ENCODE results near the gene SYCP2L.
"Not testable (repeated sequence)": the region's sequence is repeated elsewhere in the genome, so short reads cannot be mapped to it uniquely, and the experiment has no call there.

SYCP2L gene

GRCh38 chr6:10886691-10887502 lies at the start of gene SYCP2L:
TSS of gene SYCP2L (plus strand) at chr6:10887052. CDS start at chr6:10887127, 75 bp downstream.
- DNase-seq, result no peak

DNA sequence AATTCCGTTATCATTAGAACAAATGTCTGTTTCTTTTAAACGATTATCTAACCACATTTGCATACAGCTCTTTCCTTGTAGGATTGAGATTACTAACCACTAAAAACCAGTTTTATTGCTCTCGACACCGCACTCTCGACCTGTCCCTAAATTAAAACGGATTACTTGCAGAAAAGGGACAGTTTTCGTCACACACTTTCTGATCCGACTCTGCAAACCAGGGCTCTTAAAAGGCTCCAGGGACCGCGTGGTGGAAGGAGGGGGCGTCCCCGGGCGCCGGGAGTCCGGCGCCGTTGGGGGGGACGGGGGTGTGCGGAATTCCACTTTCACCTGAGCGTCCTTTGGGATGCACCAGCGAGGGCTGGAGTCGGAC lies 49.2 kb upstream of the SYCP2L start:
- no peak for DNase-seq

GRCh38 chr6:10837995-10838793 lies 48.7 kb upstream of the SYCP2L start, which contains the start of gene MAK:
TSS of gene MAK (minus strand) at chr6:10838539. CDS start at chr6:10830648, 7,891 bp downstream.
- peak; percentile 81 for DNase-seq

DNA sequence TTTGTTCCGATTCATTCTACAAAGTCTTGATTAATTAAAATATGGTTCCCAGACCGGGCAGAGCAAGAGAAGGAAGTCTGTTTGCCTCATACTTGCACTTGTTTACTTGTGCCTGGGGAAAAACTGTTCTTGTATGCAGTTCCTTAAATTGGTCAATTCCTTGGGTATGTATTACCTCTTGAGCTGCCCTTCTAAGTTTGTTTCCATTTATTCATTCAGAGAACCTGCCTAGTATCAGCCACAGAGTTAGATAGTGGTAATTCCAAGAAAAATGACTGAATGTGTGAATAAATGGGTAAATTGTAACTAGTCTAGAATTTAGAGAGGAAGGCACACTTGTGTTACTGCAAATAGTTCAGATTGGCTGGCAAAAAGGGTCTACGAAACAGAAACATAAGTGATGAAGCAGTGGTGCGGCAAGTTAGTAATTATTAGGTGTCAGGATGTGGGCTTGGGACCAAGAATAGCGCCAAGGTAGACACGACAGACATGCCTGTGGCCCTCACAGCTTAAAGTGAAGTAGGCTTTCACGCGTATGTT lies 48.0 kb upstream of the SYCP2L start:
- peak; percentile 27 for DNase-seq

GRCh38 chr6:10843554-10843953 lies 43.3 kb upstream of the SYCP2L start:
- DNase-seq, result no peak

GRCh38 chr6:10847684-10848083 lies 39.2 kb upstream of the SYCP2L start:
- DNase-seq, result no peak

- DNase-seq, result no peak
These were observed 37.0 kb upstream of the SYCP2L start for GRCh38 chr6:10849901-10850300.

- DNase-seq, result no peak
These were observed 36.1 kb upstream of the SYCP2L start for GRCh38 chr6:10850728-10851127.

- DNase-seq, result no peak
These were observed 34.4 kb upstream of the SYCP2L start for GRCh38 chr6:10852361-10852960.

- not testable (repeated sequence) for DNase-seq
These were observed 33.0 kb upstream of the SYCP2L start for GRCh38 chr6:10853849-10854300.

GRCh38 chr6:10854922-10855632 lies 31.8 kb upstream of the SYCP2L start:
- DNase-seq, result no peak

DNA sequence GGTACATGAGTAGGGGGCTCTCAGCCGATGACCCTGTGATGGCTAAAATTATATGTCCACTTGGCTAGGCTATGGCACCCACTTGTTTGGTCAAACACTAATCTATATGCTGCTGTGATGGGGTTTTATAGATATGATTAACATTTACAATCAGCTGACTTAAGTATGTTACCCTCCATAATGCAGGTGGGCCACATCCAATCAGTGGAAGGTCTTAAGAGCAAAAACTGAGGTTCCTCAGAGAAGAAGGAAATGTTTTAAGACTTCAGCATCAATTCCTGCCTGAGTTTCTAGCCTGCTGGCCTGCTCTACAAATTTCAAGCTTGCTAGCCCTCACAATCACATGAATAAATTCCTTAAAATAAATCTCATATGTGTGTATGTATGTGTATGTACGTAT lies 29.6 kb upstream of the SYCP2L start:
- no peak for DNase-seq

- no peak for DNase-seq
These were observed 25.8 kb upstream of the SYCP2L start for GRCh38 chr6:10861086-10861485.

DNA sequence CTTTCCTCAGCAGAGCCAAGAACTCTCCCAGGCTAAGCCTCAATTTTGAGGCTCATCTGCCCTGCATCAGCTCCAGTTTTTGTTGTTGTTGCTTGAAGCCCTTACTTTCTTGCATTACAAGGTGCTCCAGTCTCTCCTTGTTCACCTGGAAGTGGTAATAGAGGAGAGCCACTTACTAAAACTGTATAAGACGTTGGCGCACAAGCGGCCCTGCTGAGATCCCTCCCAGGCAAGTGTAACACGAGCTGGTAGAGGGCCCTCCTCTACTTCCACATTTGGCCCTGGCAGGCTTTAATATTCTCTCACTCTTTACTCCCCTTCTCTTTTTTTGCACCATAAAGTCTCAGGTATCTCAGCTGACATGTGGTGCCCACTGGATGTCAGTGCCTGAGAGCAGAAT lies 24.5 kb upstream of the SYCP2L start:
- DNase-seq, result no peak

GRCh38 chr6:10863031-10863430 lies 23.8 kb upstream of the SYCP2L start:
- not testable (repeated sequence) for DNase-seq

GRCh38 chr6:10866709-10867108 lies 20.1 kb upstream of the SYCP2L start:
- not testable (repeated sequence) for DNase-seq

DNA sequence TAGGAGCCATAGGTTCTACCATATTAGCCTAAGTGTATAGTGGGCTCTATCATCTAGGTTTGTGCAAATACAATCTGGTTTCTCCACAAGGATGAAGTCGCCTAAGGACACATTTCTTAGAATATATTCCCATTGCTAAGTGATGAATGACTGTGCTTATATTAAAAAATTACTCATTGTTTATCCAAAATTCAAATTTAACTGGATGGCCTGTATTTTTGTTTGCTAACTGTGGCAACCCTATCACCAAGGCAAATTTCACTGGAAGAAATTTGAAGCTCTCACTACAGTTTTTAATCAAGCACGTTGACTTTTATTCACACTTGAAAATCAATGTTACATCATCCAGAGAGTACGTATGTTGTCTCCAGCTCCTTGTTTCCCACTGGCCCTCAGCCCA lies 18.9 kb upstream of the SYCP2L start:
- DNase-seq, result no peak

DNA sequence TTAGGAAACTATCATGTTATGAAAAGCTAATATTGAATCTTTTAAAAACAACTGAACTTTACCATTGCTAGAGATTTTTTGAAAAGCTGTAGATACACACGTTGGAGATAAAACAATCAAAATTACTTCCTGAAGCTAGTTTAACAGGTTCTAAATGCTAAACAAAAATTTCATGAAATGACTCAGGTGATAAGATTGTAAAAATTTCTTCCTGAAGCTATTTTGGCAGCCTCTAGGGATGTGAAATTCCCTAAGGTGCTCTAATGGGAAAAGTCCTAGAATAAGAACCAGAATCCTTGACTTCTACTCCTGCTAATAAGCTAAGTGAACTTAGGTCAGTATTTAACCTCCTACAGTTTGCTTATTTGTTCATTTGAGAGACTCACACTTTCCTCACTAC lies 13.5 kb upstream of the SYCP2L start:
- DNase-seq, result no peak

DNA sequence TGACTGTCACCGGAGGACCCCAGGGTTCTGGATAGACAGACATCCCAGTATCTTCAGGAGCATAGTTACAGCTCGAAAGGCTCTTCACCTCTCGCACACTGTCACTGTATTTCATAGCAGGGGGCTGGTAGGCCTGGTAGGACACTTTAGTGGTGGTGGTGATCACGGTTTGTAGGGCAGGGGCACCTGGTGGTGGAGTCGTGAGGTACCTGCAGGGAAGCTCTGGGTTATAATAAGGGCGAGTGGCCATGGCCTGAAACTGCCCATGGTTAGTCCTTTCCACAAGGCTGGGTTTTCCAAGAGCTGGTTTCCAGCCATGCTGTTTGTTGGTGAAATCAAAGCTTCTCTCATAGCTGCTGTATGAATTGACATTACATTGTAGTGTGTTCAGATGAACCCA lies 12.6 kb upstream of the SYCP2L start:
- no peak for DNase-seq

- DNase-seq, result no peak
These were observed 11.8 kb upstream of the SYCP2L start for GRCh38 chr6:10875026-10875425.

DNA sequence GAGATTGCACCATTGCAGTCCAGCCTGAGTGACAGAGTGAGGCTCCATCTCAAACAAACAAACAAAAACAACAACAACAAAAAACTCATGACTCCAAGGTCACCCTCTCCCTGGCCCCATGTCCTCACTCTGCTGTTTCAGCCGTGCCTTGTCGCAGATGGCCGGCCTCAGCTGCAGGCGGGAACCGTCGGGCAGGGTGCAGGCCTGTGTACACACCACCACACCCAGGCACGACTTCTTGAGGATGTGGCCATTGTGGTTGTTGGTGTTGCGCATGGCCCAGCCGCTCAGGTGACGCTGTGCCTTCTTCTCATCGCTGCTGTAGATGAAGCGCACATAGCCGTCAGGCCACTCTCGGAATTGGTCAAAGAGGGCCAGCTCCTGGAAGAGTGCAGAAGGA lies 9.8 kb upstream of the SYCP2L start:
- DNase-seq, result no peak

GRCh38 chr6:10877871-10878270 lies 9.0 kb upstream of the SYCP2L start:
- DNase-seq, result no peak

- no peak for DNase-seq
These were observed 6.5 kb upstream of the SYCP2L start for GRCh38 chr6:10880366-10880765.

Data from stimulated activated naive CD4-positive, alpha-beta T cell treated with Interleukin-2 at 50 U/mL for 16 hours (primary cell).